GM23338 (cell line): ENCODE data around the gene KCNK16. TPM values are rescaled to one million over a fixed set of nuclear protein-coding genes. Genes with fewer than 3 reads are reported as not detected.

Experiments
- ATAC-seq: fragments of 200-7000 bp; cut with Tn5 transposase; 3 replicates; pipeline ENCODE4 v1.9.1; 2020
- DNase-seq: peaks from one replicate; pipeline ENCODE4 v3.0.0-alpha.2; 2015; ENCODE audit warnings: low spot score
- H2AFZ ChIP-seq: fragments of 200-600 bp; sonication (generic); 2 replicates; pipeline ENCODE4 v1.8.0; 2016; ENCODE audit warnings: antibody characterized with exemption, mild to moderate bottlenecking, moderate library complexity
- H3F3A ChIP-seq: fragments of 200-600 bp; sonication (generic); replicated peaks from 2 replicates; pipeline ENCODE4 v1.8.0; 2017; ENCODE audit warnings: antibody characterized with exemption, mixed run types, low read depth
- H3K27ac ChIP-seq: fragments of 200-600 bp; sonication (generic); 2 replicates; pipeline ENCODE4 v1.6.1; 2016; ENCODE audit warnings: low read depth
- H3K27me3 ChIP-seq: fragments of 200-600 bp; sonication (generic); 2 replicates; pipeline ENCODE4 v1.8.0; 2016; ENCODE audit warnings: mild to moderate bottlenecking, mixed run types, moderate library complexity; ENCODE audit not compliant: insufficient read depth
- H3K36me3 ChIP-seq: fragments of 200-600 bp; sonication (generic); 2 replicates; pipeline ENCODE4 v1.8.0; 2016; ENCODE audit warnings: mild to moderate bottlenecking; ENCODE audit not compliant: insufficient read depth
- H3K4me1 ChIP-seq: fragments of 200-600 bp; sonication (generic); 2 replicates; pipeline ENCODE4 v1.8.0; 2016; ENCODE audit warnings: mild to moderate bottlenecking, moderate library complexity; ENCODE audit not compliant: insufficient read depth
- H3K4me2 ChIP-seq: fragments of 200-600 bp; sonication (generic); 2 replicates; pipeline ENCODE4 v1.7.1; 2017; ENCODE audit warnings: mixed run types
- H3K4me3 ChIP-seq: fragments of 200-600 bp; sonication (generic); 2 replicates; pipeline ENCODE4 v1.6.1; 2016; ENCODE audit warnings: mixed run types
- H3K79me2 ChIP-seq: fragments of 200-600 bp; sonication (generic); replicated peaks from 2 replicates; pipeline ENCODE4 v1.8.0; 2017; ENCODE audit warnings: mild to moderate bottlenecking; ENCODE audit not compliant: insufficient read depth
- H3K9me2 ChIP-seq: fragments of 200-600 bp; sonication (generic); 2 replicates; pipeline ENCODE4 v1.8.0; 2017; ENCODE audit not compliant: insufficient read depth
- H4K20me1 ChIP-seq: fragments of 200-600 bp; sonication (generic); replicated peaks from 2 replicates; pipeline ENCODE4 v1.8.0; 2017; ENCODE audit warnings: mild to moderate bottlenecking; ENCODE audit not compliant: insufficient read depth
- H3K27ac Mint-ChIP-seq: 2 replicates; pipeline ENCODE4 v1.8.0; 2020; ENCODE audit warnings: inconsistent platforms, mild to moderate bottlenecking, moderate library complexity, mixed read lengths
- H3K27me3 Mint-ChIP-seq: 3 replicates; pipeline ENCODE4 v1.8.0; 2022; ENCODE audit warnings: low read depth, mild to moderate bottlenecking, moderate library complexity, mixed read lengths, inconsistent platforms; ENCODE audit not compliant: insufficient read depth, poor library complexity
- H3K36me3 Mint-ChIP-seq: 3 replicates; pipeline ENCODE4 v1.8.0; 2021; ENCODE audit warnings: low read depth, mild to moderate bottlenecking, inconsistent platforms, moderate library complexity, mixed read lengths
- H3K4me1 Mint-ChIP-seq: 3 replicates; pipeline ENCODE4 v1.8.0; 2020; ENCODE audit warnings: mild to moderate bottlenecking, inconsistent platforms, mixed read lengths
- H3K4me3 Mint-ChIP-seq: 3 replicates; pipeline ENCODE4 v1.8.0; 2021; ENCODE audit warnings: moderate library complexity, mild to moderate bottlenecking, inconsistent platforms, mixed read lengths
- H3K9me3 Mint-ChIP-seq: 3 replicates; pipeline ENCODE4 v1.8.0; 2020; ENCODE audit warnings: moderate library complexity, mild to moderate bottlenecking, inconsistent platforms, mixed read lengths
- EZH2 ChIP-seq: fragments of 200-600 bp; sonication (generic); IDR thresholded peaks from one replicate; pipeline ENCODE4 v1.8.0; 2017; ENCODE audit warnings: antibody characterized with exemption, mild to moderate bottlenecking, low read depth; ENCODE audit not compliant: unreplicated experiment
- NANOG ChIP-seq: IDR thresholded peaks from 2 replicates; pipeline ENCODE4 v1.6.1; 2016; ENCODE audit warnings: antibody characterized with exemption, borderline replicate concordance
- POLR2AphosphoS5 ChIP-seq: IDR thresholded peaks from 2 replicates; pipeline ENCODE4 v1.6.1; 2016; ENCODE audit warnings: antibody characterized with exemption, low read depth
- ZNF114 ChIP-seq: fragments of 250-450 bp; sonication (Bioruptor Pico); IDR thresholded peaks from 2 replicates; pipeline ENCODE4 v1.5.0; 2020; ENCODE audit warnings: mild to moderate bottlenecking, moderate library complexity
- ZNF331 ChIP-seq: fragments of 250-450 bp; sonication (Bioruptor Pico); IDR thresholded peaks from 2 replicates; pipeline ENCODE4 v1.5.0; 2020; ENCODE audit warnings: low read depth, mild to moderate bottlenecking, moderate library complexity
- polyA plus RNA-seq: library from polyadenylated mRNA; unstranded; fragments of >200 nt; fragmentation: Nextera tagmentation; extraction: Ambion mirVana; gene quantifications from 2 replicates; pipeline ENCODE4 v1.2.1, GENCODE V29; 2016
- total RNA-seq: library from RNA; depleted of rRNA; stranded (reverse); fragments of >200 nt; shearing (Covaris generic); gene quantifications from 2 replicates; pipeline ENCODE4 v1.2.3, GENCODE V29; 2014
- TF ChIP-seq, protein P1 (sequence below), 2 experiments: fragments of 200-600 bp in 1 of 2; sonication (generic) in 1 of 2; conservative IDR thresholded peaks; 2 replicates each; pipeline versions ENCODE4 v1.5.1 to v1.6.1; 2016 to 2017; ENCODE audit warnings: antibody characterized with exemption in 2 of 2, low read depth in 2 of 2, mild to moderate bottlenecking in 2 of 2, moderate library complexity in 1 of 2

KCNK16 gene
- total and polyA plus RNA-seq, 2 experiments from 2014 or later = not detected

DNA sequence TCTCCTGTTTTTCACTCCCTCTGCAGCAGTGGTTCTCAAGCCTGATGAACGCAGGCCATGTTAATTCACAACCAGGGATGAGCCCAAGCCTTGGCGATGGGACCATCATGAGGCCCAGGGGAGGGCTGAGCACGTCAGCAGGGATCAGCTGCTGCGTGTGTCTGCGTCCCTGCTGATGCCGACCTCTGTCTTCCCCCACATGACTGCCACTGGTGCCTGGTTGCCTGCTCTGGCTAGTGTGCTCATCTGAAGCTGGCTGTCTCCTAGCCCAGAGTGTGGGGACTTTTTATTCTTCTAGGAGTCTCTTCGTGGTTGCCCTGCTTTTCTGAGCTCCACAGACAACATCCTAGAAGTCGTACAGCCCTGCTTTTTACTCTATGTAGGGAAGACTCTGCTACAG lies 40.8 kb upstream of the KCNK16 start:
- H3K36me3 Mint-ChIP-seq = no peaks in the 10 kb centered on the region
- H3K9me2 ChIP-seq = no peaks in the 10 kb centered on the region
- no peaks in the 10 kb centered on the region for H4K20me1 ChIP-seq
- no peak overlapping the region for H2AFZ ChIP-seq
- H3K27ac ChIP-seq = no peak overlapping the region
- no peak overlapping the region for H3K4me2 ChIP-seq
- TF ChIP-seq EZH2 = no peak
- TF ChIP-seq, protein P1, sequence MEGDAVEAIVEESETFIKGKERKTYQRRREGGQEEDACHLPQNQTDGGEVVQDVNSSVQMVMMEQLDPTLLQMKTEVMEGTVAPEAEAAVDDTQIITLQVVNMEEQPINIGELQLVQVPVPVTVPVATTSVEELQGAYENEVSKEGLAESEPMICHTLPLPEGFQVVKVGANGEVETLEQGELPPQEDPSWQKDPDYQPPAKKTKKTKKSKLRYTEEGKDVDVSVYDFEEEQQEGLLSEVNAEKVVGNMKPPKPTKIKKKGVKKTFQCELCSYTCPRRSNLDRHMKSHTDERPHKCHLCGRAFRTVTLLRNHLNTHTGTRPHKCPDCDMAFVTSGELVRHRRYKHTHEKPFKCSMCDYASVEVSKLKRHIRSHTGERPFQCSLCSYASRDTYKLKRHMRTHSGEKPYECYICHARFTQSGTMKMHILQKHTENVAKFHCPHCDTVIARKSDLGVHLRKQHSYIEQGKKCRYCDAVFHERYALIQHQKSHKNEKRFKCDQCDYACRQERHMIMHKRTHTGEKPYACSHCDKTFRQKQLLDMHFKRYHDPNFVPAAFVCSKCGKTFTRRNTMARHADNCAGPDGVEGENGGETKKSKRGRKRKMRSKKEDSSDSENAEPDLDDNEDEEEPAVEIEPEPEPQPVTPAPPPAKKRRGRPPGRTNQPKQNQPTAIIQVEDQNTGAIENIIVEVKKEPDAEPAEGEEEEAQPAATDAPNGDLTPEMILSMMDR (conservative IDR thresholded peaks at IDR 0.05; ENCODE audit: low read depth in 2 of 2) = no peak
- TF ChIP-seq NANOG = no peak
- TF ChIP-seq ZNF114 (CRISPR knock-in tag) = no peak
- no peak for TF ChIP-seq POLR2AphosphoS5
- no peak for TF ChIP-seq ZNF331 (CRISPR knock-in tag)
- H3K36me3 ChIP-seq = no peaks in the 10 kb centered on the region
- H3K4me1 Mint-ChIP-seq = peaks cover 8% of the 10 kb centered on the region
- no peak overlapping the region for H3K4me3 ChIP-seq
- DNase-seq (no peak), ATAC-seq (no peak)
- H3K27me3 ChIP-seq = no peaks in the 10 kb centered on the region
- H3K4me1 ChIP-seq = no peaks in the 10 kb centered on the region
- H3K27ac Mint-ChIP-seq = no peak overlapping the region
- no peaks in the 10 kb centered on the region for H3K9me3 Mint-ChIP-seq
- no peaks in the 10 kb centered on the region for H3F3A ChIP-seq
- no peaks in the 10 kb centered on the region for H3K79me2 ChIP-seq
- peaks cover 6% of the 10 kb centered on the region for H3K27me3 Mint-ChIP-seq
- no peak overlapping the region for H3K4me3 Mint-ChIP-seq

DNA sequence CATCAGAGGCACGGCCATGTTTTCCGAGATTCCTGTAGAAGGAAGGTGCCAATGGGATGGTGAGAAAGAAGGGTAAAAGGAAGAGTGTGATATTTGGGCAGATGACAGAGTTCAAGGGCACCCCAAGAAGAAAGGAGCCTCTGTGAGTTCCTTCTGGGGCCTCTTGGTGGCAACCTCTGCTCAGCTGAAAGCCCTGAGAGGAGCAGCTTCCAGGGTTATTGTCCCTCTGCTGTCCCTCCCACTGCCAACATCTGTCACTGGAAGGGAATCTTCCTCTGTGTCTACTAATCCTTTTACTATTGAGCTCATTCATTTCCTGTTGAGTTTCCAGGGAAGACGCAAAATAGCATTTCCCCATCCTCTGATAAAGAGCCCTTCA lies 40.0 kb upstream of the KCNK16 start:
- H3K36me3 Mint-ChIP-seq = no peaks in the 10 kb centered on the region

More for the DNA sequence above, 40.0 kb upstream of the KCNK16 start:
- no peaks in the 10 kb centered on the region for H3K9me3 Mint-ChIP-seq
- Histone ChIP-seq H3K27me3 (no peaks in the 10 kb centered on the region), H3K27ac (no peak overlapping the region), H2AFZ (peak overlapping the region; percentile 84; the same call in 1 of the 2 replicates), H3K9me2 (no peaks in the 10 kb centered on the region), H4K20me1 (no peaks in the 10 kb centered on the region), H3F3A (no peaks in the 10 kb centered on the region), H3K4me1 (no peaks in the 10 kb centered on the region), H3K4me2 (no peak overlapping the region), H3K36me3 (no peaks in the 10 kb centered on the region), H3K4me3 (no peak overlapping the region), H3K79me2 (no peaks in the 10 kb centered on the region)
- peak; percentile 62 for ATAC-seq
- TF ChIP-seq, protein P1 (conservative IDR thresholded peaks at IDR 0.05; ENCODE audit: low read depth in 2 of 2) = peak; percentile 1 to 61; a peak in 2 of 4 replicates
- TF ChIP-seq POLR2AphosphoS5 = no peak
- no peak overlapping the region for H3K4me3 Mint-ChIP-seq
- H3K4me1 Mint-ChIP-seq = peaks cover 8% of the 10 kb centered on the region
- H3K27me3 Mint-ChIP-seq = peaks cover 6% of the 10 kb centered on the region
- no peak overlapping the region for H3K27ac Mint-ChIP-seq
- peak; percentile 48 for DNase-seq
